NCI-H510A treated with DMSO at 0.1 percent for 48 hours (cell line): ENCODE data around the gene ILDR2.

ENCODE experiments used
- DNase-seq: peaks from one replicate; lab custom pipeline; 2025; lab: John Stamatoyannopoulos, UW

The ILDR2 gene, protein sequence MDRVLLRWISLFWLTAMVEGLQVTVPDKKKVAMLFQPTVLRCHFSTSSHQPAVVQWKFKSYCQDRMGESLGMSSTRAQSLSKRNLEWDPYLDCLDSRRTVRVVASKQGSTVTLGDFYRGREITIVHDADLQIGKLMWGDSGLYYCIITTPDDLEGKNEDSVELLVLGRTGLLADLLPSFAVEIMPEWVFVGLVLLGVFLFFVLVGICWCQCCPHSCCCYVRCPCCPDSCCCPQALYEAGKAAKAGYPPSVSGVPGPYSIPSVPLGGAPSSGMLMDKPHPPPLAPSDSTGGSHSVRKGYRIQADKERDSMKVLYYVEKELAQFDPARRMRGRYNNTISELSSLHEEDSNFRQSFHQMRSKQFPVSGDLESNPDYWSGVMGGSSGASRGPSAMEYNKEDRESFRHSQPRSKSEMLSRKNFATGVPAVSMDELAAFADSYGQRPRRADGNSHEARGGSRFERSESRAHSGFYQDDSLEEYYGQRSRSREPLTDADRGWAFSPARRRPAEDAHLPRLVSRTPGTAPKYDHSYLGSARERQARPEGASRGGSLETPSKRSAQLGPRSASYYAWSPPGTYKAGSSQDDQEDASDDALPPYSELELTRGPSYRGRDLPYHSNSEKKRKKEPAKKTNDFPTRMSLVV

DNA sequence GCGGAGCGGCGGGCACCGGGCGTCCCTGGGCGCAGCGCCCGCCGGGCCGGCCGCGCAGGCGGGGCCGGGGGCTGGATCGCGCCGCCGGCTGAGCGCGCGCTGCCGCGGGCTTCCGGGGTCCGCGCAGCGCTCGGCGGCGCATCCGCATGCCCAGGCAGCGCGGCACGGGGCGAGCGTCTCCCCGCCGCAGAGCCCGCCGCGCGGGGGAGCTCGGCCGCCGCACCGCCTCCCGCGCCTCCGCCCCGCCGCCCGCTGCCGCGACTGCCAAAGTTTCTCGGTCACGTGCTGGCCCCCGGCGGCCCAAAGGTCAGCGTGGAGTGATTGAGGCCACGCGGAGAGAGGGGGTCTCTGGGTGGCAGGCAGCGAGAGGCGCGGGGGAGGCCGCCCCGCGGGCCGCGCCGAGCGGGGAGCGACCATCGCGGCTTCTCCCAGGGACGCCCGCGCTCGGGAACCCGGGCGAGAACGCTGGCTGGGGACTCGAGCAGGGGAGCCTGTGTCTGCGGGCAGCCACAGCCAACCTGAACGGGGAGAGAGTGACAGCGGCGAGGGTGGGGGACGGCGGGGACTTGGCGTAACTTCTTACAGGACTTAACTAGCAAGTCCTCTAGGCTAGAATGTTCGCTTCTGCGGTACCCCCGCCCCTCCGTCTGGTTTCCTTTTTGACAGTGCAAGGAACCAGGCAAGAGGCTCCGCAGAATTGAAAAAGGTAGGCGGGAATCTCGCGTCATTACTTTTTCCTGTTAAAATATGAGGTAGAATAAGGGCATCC, at the start of gene ILDR2:
ILDR2 (minus strand) TSS at position 180 of the 769 bp plus-strand sequence. CDS start 272 bp downstream, outside the sequence.
- peak; percentile 31 for DNase-seq

DNA sequence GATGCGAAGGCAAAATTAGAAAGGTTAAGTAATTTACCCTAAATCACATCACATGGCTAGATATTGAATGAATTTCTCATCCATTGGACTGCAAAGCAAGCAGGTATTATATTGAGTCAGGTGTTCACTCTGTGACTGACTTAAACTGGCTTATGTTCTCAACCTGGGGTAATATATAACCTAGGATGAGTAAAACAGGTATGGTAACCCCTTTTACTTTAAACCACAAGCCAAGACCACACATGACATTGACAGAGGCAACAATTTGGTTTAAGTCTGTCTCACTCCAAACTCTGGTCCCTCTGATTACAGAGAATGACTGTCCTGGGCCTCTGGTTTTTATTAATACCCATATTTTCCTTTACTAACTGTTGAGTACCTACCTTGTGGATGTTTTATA, 47.0 kb upstream of the ILDR2 start:
- no peak for DNase-seq

DNA sequence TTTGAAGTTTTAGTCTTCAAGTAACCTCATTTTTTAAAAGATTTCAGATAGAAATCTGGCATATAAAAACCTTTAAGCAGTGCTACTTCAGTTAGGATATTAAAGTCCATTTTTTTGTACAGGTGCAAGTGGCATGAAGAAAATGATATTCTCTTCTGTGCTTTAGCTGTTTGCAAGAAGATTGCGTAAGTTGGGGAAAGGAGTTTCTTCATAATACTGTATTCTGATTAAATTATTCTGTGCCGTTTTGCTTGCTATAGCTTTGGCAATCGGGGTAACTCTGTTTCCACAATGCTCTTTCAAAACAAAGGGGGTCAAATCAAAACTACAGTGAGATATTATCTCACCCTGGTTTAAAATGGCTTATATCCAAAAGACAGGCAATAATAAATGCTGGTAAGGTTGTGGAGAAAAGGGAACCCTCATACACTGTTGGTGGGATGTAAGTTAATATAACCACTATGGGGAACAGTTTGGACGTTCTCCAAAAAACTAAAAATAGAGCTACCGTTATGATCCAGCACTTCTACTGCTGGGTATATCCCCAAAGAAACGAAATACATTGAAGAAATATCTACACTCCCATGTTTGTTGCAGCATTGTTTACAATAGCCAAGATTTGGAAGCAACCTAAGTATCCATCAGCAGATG, 40.9 kb upstream of the ILDR2 start:
- no peak for DNase-seq

- DNase-seq = no peak
Observed at GRCh38 chr1:167013108-167013929, 38.0 kb upstream of the ILDR2 start.

- DNase-seq = no peak
Observed at GRCh38 chr1:167012570-167012969, 37.2 kb upstream of the ILDR2 start.

- no peak for DNase-seq
Observed at GRCh38 chr1:167011560-167012191, 36.3 kb upstream of the ILDR2 start.

DNA sequence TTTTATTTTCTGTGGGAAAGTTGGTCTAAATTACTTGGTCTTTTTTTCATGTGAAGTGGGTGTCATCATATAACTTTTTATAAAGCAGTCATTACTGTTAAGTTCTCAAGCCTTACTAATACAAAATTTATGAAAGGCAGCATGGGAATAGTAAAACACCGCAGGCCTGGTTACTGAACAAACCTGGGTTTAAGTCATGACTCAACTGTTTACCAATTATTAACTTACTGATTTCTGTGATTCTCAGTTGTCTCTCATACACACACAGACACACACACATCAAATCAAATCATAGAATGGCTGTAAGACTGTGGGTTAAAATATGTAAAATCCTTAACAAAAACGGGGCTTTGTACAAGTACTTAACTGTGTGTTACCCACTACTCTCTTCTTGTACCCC, 28.4 kb upstream of the ILDR2 start:
- DNase-seq = no peak

DNA sequence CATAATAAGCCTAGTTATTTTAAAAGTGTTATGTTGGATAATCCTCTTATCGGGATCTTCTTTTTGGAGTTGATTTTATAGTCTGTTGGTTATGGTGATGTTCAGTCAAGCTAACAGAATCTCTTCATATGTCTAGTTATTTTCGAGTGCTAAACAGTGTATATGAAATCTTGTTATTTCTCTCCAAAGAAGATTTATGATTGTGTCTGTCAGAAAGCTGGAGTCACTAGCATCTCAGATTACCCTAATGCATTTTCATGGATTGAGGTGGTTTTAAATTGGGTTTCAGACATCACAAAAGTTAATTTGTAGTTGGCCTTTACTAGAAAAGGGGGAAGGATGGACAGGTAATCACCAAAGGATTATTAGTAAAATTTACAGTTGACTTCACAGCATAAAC, 27.0 kb upstream of the ILDR2 start:
- DNase-seq = no peak

DNA sequence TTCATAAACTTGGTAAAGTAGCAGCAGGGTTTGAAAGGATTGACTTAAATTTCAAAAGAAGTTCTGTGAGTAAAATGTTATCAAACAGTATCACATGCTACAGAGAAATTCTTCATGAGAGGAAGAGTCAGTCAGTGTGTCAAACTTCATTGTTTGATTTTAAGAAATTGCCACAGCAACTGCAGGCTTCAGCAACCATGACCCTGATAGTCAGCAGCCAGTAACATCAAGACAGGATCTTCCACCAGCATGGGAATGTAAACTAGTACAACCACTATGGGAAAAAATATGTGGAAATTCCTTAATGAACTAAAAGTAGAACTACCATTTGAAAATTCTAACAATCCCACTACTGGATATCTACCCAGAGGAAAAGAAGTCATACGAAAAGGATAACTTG, 25.2 kb upstream of the ILDR2 start:
- DNase-seq = no peak

- DNase-seq = no peak
Observed at GRCh38 chr1:166999500-167000055, 24.2 kb upstream of the ILDR2 start.

DNA sequence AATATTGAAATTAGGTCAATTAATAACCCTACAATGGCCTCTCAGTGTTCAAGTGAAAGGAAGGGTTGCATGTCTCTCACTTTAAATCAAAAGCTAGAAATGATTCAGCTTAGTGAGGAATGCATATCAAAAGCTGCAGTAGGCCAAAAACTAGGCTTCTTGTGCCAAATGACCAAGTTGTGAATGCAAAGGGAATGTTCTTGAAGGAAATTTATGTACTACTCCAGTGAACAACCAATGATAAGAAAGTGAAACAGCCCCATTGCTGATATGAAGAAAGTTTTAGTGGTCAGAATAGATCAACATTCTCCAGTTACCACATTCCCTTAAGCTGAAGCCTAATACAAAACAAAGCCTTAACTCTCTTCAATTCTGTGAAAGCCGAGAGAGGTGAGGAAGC, 23.7 kb upstream of the ILDR2 start:
- no peak for DNase-seq

- peak; percentile 86 for DNase-seq
Observed at GRCh38 chr1:166988974-166989515, 13.7 kb upstream of the ILDR2 start, which contains the start of gene MAEL. MAEL (plus strand) TSS chr1:166989280; CDS start chr1:166989353, 73 bp downstream.

GRCh38 chr1:166981589-166981988, 6.2 kb upstream of the ILDR2 start:
- no peak for DNase-seq

DNA sequence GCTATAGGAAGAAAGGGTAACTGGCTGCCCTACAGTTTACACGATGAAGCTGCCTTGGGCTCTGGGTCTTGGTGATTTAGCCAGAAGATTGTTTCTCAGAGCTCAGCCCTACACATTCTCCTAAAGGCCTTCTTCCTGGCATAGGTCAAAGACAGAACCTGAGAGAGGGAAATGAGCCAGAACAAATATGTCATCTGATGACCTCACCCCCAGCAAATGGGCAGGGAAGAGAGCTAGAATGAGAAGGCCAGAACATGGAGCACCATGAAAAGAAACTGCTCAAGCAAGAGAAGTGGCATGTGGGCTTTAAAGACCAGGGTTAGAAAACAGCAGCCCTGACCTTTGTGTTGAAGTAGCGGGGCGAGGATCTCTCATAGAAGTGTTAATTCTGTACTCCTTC, 5.5 kb upstream of the ILDR2 start:
- DNase-seq = no peak

GRCh38 chr1:166980383-166980782, 5.0 kb upstream of the ILDR2 start:
- DNase-seq = no peak

- DNase-seq = no peak
Observed at GRCh38 chr1:166978821-166979220, 3.5 kb upstream of the ILDR2 start.

DNA sequence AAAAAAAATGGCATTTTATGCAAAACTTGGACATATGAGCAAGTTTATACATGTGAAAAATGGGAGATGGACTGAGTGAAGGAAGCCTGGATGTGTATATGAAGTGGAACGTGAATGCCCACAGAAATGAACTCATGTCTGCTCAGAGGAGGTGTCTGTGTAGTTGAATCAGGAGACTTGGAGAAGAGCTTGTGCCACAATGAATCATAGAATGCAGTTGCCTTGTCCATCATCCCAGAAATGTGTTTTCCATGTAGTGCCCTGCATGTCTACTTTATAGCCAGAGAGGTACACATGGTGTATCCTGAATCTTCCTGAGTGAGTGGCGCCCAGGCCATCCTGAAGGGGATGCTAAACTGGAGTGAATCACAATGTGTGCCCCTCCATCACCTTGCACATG, 2.6 kb upstream of the ILDR2 start:
- no peak for DNase-seq

DNA sequence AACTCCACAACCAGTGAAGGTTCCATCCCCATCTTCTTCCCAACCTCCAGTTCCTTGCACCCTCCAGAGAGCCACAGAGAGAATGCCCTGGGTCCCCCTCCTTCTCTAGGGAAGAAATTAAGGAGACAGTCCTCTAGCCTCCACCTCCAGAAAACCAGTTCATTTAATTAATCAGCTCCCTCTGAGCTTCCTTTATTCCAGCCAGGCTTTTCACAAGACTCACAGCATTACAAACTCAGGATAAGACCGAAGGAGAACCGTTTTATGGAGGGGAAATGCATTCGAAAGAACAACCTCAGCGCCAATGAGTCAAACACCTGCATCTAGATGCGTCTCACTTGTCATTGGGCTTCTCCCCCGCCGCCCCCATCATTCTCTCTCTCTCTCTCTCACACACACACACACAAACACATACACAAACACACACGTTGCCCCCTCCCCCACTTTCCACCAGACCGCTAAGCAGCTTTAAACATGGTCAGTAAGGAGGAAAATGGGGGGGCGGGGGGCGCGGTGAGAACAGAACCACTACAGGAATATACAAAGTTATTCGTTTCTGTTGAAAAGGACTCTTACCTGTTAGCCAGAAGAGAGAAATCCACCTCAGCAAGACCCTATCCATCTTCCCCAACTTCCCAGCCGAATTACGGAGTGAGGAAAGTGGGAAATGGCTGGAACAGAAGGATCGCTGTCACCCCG, 544 bp downstream of the ILDR2 start:
- peak; percentile 40 for DNase-seq

GRCh38 chr1:166972826-166973225, 2.5 kb downstream of the ILDR2 start:
- no peak for DNase-seq

DNA sequence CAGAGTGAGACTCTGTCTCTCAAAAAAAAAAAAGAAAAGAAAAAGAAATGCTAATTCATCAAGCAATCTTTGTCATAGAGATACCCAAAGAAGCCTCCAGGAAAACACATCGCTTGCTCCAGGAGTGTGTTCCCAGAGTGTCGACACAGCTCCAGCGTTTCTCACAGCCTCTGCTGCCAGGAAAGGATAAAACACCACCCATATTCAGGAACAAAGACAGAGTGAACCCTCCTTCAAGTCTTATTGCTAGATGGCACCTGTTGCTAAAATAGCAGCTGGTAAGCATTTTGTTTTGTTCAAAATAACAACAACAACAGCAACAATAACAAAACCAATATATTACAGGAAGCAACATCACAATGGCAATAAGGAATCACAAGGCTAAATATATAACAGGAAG, 3.1 kb downstream of the ILDR2 start:
- no peak for DNase-seq
